BLaER1 (cell line): ENCODE results near the gene MYL12A.

Source experiments
- H3K27ac ChIP-seq: shearing (Covaris generic); formaldehyde crosslinking; 2 replicates; pipeline ENCODE4 v1.8.1; 2022
- H3K27me3 ChIP-seq: shearing (Covaris generic); formaldehyde crosslinking; 2 replicates; pipeline ENCODE4 v1.8.1; 2022
- H3K36me3 ChIP-seq: shearing (Covaris generic); formaldehyde crosslinking; 2 replicates; pipeline ENCODE4 v1.8.1; 2022
- H3K4me1 ChIP-seq: shearing (Covaris generic); formaldehyde crosslinking; 2 replicates; pipeline ENCODE4 v1.8.1; 2022
- H3K4me2 ChIP-seq: shearing (Covaris generic); formaldehyde crosslinking; 2 replicates; pipeline ENCODE4 v1.8.1; 2022
- H3K4me3 ChIP-seq: shearing (Covaris generic); formaldehyde crosslinking; 2 replicates; pipeline ENCODE4 v1.8.1; 2022
- H3K9ac ChIP-seq: shearing (Covaris generic); formaldehyde crosslinking; 2 replicates; pipeline ENCODE4 v1.8.1; 2022
- H3K9me3 ChIP-seq: shearing (Covaris generic); formaldehyde crosslinking; 2 replicates; pipeline ENCODE4 v1.8.1; 2022
- H4K20me1 ChIP-seq: shearing (Covaris generic); formaldehyde crosslinking; 2 replicates; pipeline ENCODE4 v1.8.1; 2022
- Cebpa-rat ChIP-seq: shearing (Covaris generic); IDR thresholded peaks from 2 replicates; pipeline ENCODE4 v1.8.1; 2022

MYL12A gene

GRCh38 chr18:3251963-3252277, 4.3 kb downstream of the MYL12A start:
- H3K4me2 ChIP-seq: peak overlapping the region; percentile 89
- peaks cover 45% of the 10 kb centered on the region for H3K36me3 ChIP-seq

GRCh38 chr18:3252843-3253242, 5.2 kb downstream of the MYL12A start:
- Histone ChIP-seq H3K4me2 (peak overlapping the region; percentile 6; the same call in 1 of the 2 replicates), H3K27ac (no peak overlapping the region), H4K20me1 (peaks cover 47% of the 10 kb centered on the region), H3K9ac (no peak overlapping the region), H3K27me3 (no peaks in the 10 kb centered on the region), H3K4me3 (no peak overlapping the region), H3K36me3 (peaks cover 54% of the 10 kb centered on the region), H3K4me1 (peaks cover 78% of the 10 kb centered on the region), H3K9me3 (no peaks in the 10 kb centered on the region)
- no peak for TF ChIP-seq Cebpa-rat

More at GRCh38 chr18:3251963-3252277, 4.3 kb downstream of the MYL12A start:
- peak overlapping the region; percentile 99; the same call in 1 of the 2 replicates for H3K27ac ChIP-seq
- no peak overlapping the region for H3K9ac ChIP-seq
- peaks cover 47% of the 10 kb centered on the region for H4K20me1 ChIP-seq
- H3K27me3 ChIP-seq: no peaks in the 10 kb centered on the region
- 0 out of 2 replicates have a peak overlapping the region, but pooled peaks have one; percentile 30 for H3K4me3 ChIP-seq
- peaks cover 68% of the 10 kb centered on the region for H3K4me1 ChIP-seq
- no peaks in the 10 kb centered on the region for H3K9me3 ChIP-seq
- no peak for TF ChIP-seq Cebpa-rat

DNA sequence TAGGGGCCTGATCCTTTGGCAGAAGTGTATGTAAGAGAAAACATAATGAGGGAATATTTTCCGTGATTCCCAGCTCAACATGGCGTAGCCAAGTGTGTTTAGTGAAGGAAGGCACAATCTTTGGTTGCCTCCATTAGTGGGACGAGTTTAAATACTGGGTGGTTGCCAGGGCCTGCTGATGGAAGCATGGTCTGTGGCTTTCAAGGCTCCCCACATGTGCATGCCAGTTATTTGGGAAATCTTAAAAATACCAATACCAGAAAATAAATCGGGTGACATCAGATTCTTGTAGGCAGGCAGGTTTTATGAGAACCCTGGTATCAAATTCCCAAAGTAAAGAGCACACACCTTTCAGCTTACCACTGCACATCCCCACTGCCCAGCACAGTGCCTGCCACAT, 7.1 kb downstream of the MYL12A start:
- Histone ChIP-seq H4K20me1 (peaks cover 36% of the 10 kb centered on the region), H3K4me1 (peaks cover 89% of the 10 kb centered on the region)
- TF ChIP-seq Cebpa-rat: no peak

GRCh38 chr18:3255611-3256165, 8.1 kb downstream of the MYL12A start:
- Histone ChIP-seq H3K4me1 (peaks cover 89% of the 10 kb centered on the region), H3K36me3 (peaks cover 61% of the 10 kb centered on the region), H3K27me3 (no peaks in the 10 kb centered on the region), H4K20me1 (peaks cover 27% of the 10 kb centered on the region), H3K9ac (no peak overlapping the region), H3K9me3 (no peaks in the 10 kb centered on the region), H3K4me3 (no peak overlapping the region), H3K27ac (no peak overlapping the region), H3K4me2 (peak overlapping the region; percentile 23; the same call in 1 of the 2 replicates)
- no peak for TF ChIP-seq Cebpa-rat

More for the DNA sequence above, 7.1 kb downstream of the MYL12A start:
- H3K27me3 ChIP-seq: no peaks in the 10 kb centered on the region
- H3K4me2 ChIP-seq: no peak overlapping the region
- peaks cover 61% of the 10 kb centered on the region for H3K36me3 ChIP-seq
- H3K9me3 ChIP-seq: no peaks in the 10 kb centered on the region
- H3K27ac ChIP-seq: no peak overlapping the region
- H3K9ac ChIP-seq: no peak overlapping the region
- no peak overlapping the region for H3K4me3 ChIP-seq

- no peak overlapping the region for H3K27ac ChIP-seq
Observed at GRCh38 chr18:3256693-3257626, 9.4 kb downstream of the MYL12A start.

DNA sequence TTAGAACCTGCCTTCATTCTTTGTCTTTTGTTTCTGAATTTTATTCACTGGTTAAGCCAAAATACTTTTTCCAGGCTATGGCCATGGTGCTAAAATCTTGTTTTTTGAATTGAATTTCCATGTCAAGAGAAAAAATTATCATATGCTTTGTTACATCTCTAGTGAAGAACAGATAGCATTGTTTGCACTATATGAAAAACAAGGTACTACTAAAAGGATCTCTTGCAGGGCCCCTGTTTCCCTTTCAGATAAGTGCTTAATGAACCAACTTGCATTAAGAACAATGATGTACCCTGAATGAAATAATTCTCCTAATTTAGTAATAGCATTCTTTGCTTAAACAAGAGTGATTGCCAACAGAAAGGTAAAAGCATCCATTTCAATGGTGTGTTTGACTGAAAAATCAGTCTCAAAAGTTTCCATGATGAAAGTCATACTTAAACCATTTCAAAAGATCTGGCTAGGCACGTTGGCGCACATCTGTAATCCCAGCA, 10.1 kb downstream of the MYL12A start:
- Histone ChIP-seq H4K20me1 (peaks cover 8% of the 10 kb centered on the region; the same call in 1 of the 2 replicates), H3K4me3 (no peak overlapping the region), H3K27ac (no peak overlapping the region), H3K4me2 (no peak overlapping the region), H3K9ac (no peak overlapping the region), H3K4me1 (peaks cover 73% of the 10 kb centered on the region), H3K27me3 (no peaks in the 10 kb centered on the region), H3K36me3 (peaks cover 61% of the 10 kb centered on the region), H3K9me3 (no peaks in the 10 kb centered on the region)
- TF ChIP-seq Cebpa-rat: no peak

More at GRCh38 chr18:3256693-3257626, 9.4 kb downstream of the MYL12A start:
- Histone ChIP-seq H3K9me3 (no peaks in the 10 kb centered on the region), H3K4me1 (peaks cover 80% of the 10 kb centered on the region), H3K36me3 (peaks cover 61% of the 10 kb centered on the region), H3K4me3 (no peak overlapping the region), H3K4me2 (peak overlapping the region; percentile 31), H4K20me1 (peaks cover 15% of the 10 kb centered on the region), H3K9ac (no peak overlapping the region; the same call in 1 of the 2 replicates), H3K27me3 (no peaks in the 10 kb centered on the region)
- TF ChIP-seq Cebpa-rat: no peak

DNA sequence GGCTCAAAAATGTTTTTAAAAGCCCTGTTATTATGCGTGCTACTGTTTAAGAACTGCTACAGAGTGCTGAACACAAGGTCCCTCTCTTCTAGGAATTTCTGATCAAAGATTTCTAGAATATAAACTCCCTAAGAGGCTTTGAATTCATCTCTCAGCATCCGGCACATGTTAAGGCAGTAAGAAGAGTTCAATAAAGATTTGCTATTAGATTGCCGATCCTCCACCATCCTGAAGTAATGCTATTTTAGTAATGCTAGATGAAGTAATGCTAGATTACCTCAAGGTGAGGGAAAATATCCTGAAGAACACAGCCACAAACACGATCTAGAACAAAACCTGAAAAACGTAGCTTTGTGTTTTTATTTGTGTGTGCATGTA, 13.4 kb downstream of the MYL12A start:
- H4K20me1 ChIP-seq: peaks cover 33% of the 10 kb centered on the region
- TF ChIP-seq Cebpa-rat: no peak
- peak overlapping the region; percentile 99 for H3K27ac ChIP-seq
- H3K9ac ChIP-seq: peak overlapping the region; percentile 98
- peak overlapping the region; percentile 92 for H3K4me3 ChIP-seq
- H3K4me2 ChIP-seq: peak overlapping the region; percentile 81
- H3K27me3 ChIP-seq: no peaks in the 10 kb centered on the region
- no peaks in the 10 kb centered on the region for H3K9me3 ChIP-seq
- peaks cover 77% of the 10 kb centered on the region for H3K4me1 ChIP-seq
- peaks cover 31% of the 10 kb centered on the region for H3K36me3 ChIP-seq

- Histone ChIP-seq H3K27me3 (no peaks in the 10 kb centered on the region), H3K9ac (peak within 1 kb of the TSS; percentile 98), H3K4me3 (peak within 1 kb of the TSS; percentile 92), H3K4me1 (peaks cover 77% of the 10 kb centered on the region), H3K9me3 (no peaks in the 10 kb centered on the region), H3K36me3 (peaks cover 29% of the 10 kb centered on the region), H3K4me2 (peak within 1 kb of the TSS; percentile 82), H3K27ac (peak within 1 kb of the TSS; percentile 99), H4K20me1 (peaks cover 39% of the 10 kb centered on the region)
- TF ChIP-seq Cebpa-rat: no peak
Observed at GRCh38 chr18:3261373-3262233, 14.0 kb downstream of the MYL12A start, which contains the start of gene MYL12B. MYL12B (plus strand) TSS chr18:3262133; CDS start chr18:3272899, 10,766 bp downstream.
